ENCODE data around the gene SLC37A2. TPM values are rescaled to one million over a fixed set of nuclear protein-coding genes. Genes with fewer than 3 reads are reported as not detected.

SLC37A2 gene
- total and polyA plus RNA-seq, 2 donors (not counting 3 experiments of a cell fraction or from before 2014, with no cell fraction given), result 1.1 to 1.7 TPM

DNA sequence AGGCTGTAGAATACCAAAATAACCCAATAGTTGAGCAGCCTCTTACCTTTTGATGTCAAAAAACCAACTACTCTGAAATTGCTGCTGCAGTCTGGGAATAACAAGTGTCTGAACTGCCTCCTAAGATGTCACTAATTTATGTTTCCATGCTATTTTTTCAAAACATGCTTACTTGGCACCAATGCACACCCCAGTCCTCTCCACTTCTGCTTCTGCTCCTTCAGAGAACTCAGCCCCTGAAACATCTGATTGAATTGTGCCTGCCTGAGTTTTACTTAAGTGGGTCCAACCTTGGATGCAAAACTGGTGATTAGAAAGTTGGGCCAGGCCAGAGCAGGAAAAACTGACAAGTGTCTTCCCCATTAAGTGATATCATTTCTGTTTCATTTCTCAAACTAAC lies 72.9 kb downstream of the SLC37A2 start:
- Histone ChIP-seq H3K36me3 (ENCODE audit: control insufficient read depth in 2 of 2, extremely low read depth in 1 of 2, insufficient read depth in 2 of 2, low read length in 2 of 2) (no peaks in the 10 kb centered on the region), H3K79me2 (ENCODE audit: control insufficient read depth, insufficient read depth, low read length) (no peaks in the 10 kb centered on the region), H3K9ac (replicated peaks; ENCODE audit: extremely low read depth, insufficient read depth, low read length) (no peak overlapping the region), H2AFZ (ENCODE audit: low read depth, low read length) (no peak overlapping the region), H3K9me3 (replicated peaks; ENCODE audit: control insufficient read depth, insufficient read depth, low read length) (no peaks in the 10 kb centered on the region), H3K4me1 (ENCODE audit: control insufficient read depth, extremely low read depth, insufficient read depth, low read length) (no peaks in the 10 kb centered on the region), H4K20me1 (replicated peaks; ENCODE audit: control insufficient read depth, extremely low read depth, insufficient read depth, low read length) (no peaks in the 10 kb centered on the region), H3K27me3 (ENCODE audit: control insufficient read depth in 2 of 2, insufficient read depth in 2 of 2, low read length in 2 of 2) (peaks cover 5 to 10% of the 10 kb centered on the region in 2 experiments), H3K27ac (ENCODE audit: insufficient read depth, low read depth, low read length) (no peak overlapping the region), H3K4me3 (replicated peaks in 1 of 3; ENCODE audit: insufficient read depth in 1 of 3, low read depth in 1 of 3, low read length in 3 of 3) (no peak overlapping the region), H3K9me1 (replicated peaks; ENCODE audit: control insufficient read depth, extremely low read depth, insufficient read depth, low read length) (no peaks in the 10 kb centered on the region), H3K4me2 (ENCODE audit: insufficient read depth, low read length) (no peak overlapping the region)
- intact Hi-C loops (cut with micrococcal nuclease), result no loop called here
- DNase-seq (ENCODE audit: low read depth, low spot score) (no peak), FAIRE-seq (no peak)
- POLR2A ChIA-PET, result no interaction called here
- dilution Hi-C loops (cut with MboI; ENCODE audit: extremely low pct_ligation_motif_present, low sequenced_read_pairs), result no loop called here
- TF ChIP-seq GATA2 (IDR thresholded peaks at IDR 0.05; ENCODE audit: insufficient read depth, insufficient read length, low read depth, low read length) (no peak), JUN (IDR thresholded peaks at IDR 0.05; ENCODE audit: borderline replicate concordance, insufficient read depth, insufficient read length, low read depth) (no peak), POLR2A (IDR thresholded peaks at IDR 0.05; ENCODE audit: low read depth, low read length) (no peak), POLR2AphosphoS5 (IDR thresholded peaks at IDR 0.05; ENCODE audit: insufficient read depth, low read depth, low read length) (no peak), FOS (IDR thresholded peaks at IDR 0.05; ENCODE audit: borderline replicate concordance, insufficient read depth, low read length) (no peak), MYC (IDR thresholded peaks at IDR 0.05; ENCODE audit: low read depth, low read length) (no peak)
- CTCF ChIA-PET, result interaction anchor here (1.1 kb wide), 1 partner anchor 12 kb away, joined by 3 read pairs; no protein-coding TSS in a partner anchor
- BruUV-seq (replicated peaks), result no TSS peak

DNA sequence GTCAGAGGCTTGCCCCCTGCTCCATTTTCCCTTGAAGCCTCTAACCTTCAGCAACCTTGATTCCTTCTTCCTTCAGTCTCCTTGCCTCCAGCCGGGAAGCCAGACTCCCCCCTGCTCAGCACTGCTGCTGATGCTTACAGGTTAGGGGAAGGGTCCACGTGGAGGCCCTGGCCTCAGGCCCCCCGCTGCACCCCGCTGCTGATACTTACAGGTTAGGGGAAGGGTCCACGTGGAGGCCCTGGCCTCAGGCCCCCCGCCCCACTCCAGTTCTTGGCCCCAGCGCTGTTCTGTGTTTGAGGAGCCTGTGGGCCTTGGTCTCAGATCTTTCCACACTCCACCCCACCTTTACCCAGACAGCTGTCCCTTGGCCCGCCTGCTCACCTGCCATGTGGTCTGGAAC lies 75.9 kb downstream of the SLC37A2 start:
- no peaks in the 10 kb centered on the region for H4K20me1 ChIP-seq (replicated peaks; ENCODE audit: control insufficient read depth, extremely low read depth, insufficient read depth, low read length)
- dilution Hi-C loops (cut with MboI; ENCODE audit: extremely low pct_ligation_motif_present, low sequenced_read_pairs) (no loop called here), intact Hi-C loops (cut with micrococcal nuclease) (no loop called here)
- FAIRE-seq (no peak), DNase-seq (ENCODE audit: low read depth, low spot score) (no peak)
- CTCF ChIA-PET, result interaction anchor here (0.8 to 5.9 kb wide), 3 partner anchors 48 to 267 kb away, joined by 3 to 141 read pairs (median 3); no protein-coding TSS in a partner anchor
- H2AFZ ChIP-seq (ENCODE audit: low read depth, low read length), result no peak overlapping the region
- no peaks in the 10 kb centered on the region for H3K36me3 ChIP-seq (ENCODE audit: control insufficient read depth in 2 of 2, extremely low read depth in 1 of 2, insufficient read depth in 2 of 2, low read length in 2 of 2)
- no TSS peak for BruUV-seq (replicated peaks)
- H3K27me3 ChIP-seq (ENCODE audit: control insufficient read depth in 2 of 2, insufficient read depth in 2 of 2, low read length in 2 of 2), result peaks cover 5 to 10% of the 10 kb centered on the region in 2 experiments
- TF ChIP-seq, protein P1, sequence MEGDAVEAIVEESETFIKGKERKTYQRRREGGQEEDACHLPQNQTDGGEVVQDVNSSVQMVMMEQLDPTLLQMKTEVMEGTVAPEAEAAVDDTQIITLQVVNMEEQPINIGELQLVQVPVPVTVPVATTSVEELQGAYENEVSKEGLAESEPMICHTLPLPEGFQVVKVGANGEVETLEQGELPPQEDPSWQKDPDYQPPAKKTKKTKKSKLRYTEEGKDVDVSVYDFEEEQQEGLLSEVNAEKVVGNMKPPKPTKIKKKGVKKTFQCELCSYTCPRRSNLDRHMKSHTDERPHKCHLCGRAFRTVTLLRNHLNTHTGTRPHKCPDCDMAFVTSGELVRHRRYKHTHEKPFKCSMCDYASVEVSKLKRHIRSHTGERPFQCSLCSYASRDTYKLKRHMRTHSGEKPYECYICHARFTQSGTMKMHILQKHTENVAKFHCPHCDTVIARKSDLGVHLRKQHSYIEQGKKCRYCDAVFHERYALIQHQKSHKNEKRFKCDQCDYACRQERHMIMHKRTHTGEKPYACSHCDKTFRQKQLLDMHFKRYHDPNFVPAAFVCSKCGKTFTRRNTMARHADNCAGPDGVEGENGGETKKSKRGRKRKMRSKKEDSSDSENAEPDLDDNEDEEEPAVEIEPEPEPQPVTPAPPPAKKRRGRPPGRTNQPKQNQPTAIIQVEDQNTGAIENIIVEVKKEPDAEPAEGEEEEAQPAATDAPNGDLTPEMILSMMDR (IDR thresholded peaks at IDR 0.05; ENCODE audit: extremely low read depth in 1 of 2, insufficient read depth in 1 of 2, low read depth in 1 of 2, low read length in 2 of 2), result no peak
- TF ChIP-seq GATA2 (IDR thresholded peaks at IDR 0.05; ENCODE audit: insufficient read depth, insufficient read length, low read depth, low read length), result no peak
- no peak for TF ChIP-seq POLR2A (IDR thresholded peaks at IDR 0.05; ENCODE audit: low read depth, low read length)
- TF ChIP-seq JUN (IDR thresholded peaks at IDR 0.05; ENCODE audit: borderline replicate concordance, insufficient read depth, insufficient read length, low read depth), result no peak
- TF ChIP-seq, protein P2, sequence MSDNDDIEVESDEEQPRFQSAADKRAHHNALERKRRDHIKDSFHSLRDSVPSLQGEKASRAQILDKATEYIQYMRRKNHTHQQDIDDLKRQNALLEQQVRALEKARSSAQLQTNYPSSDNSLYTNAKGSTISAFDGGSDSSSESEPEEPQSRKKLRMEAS (IDR thresholded peaks at IDR 0.05; ENCODE audit: insufficient read depth, insufficient read length), result no peak
- TF ChIP-seq POLR2AphosphoS5 (IDR thresholded peaks at IDR 0.05; ENCODE audit: insufficient read depth, low read depth, low read length), result no peak
- TF ChIP-seq EZH2 (IDR thresholded peaks at IDR 0.05; ENCODE audit: borderline replicate concordance, low read depth, low read length, severe bottlenecking), result no peak
- no peak for TF ChIP-seq MYC (IDR thresholded peaks at IDR 0.05; ENCODE audit: low read depth, low read length)
- no peak for TF ChIP-seq FOS (IDR thresholded peaks at IDR 0.05; ENCODE audit: borderline replicate concordance, insufficient read depth, low read length)
- H3K9ac ChIP-seq (replicated peaks; ENCODE audit: extremely low read depth, insufficient read depth, low read length), result no peak overlapping the region
- H3K79me2 ChIP-seq (ENCODE audit: control insufficient read depth, insufficient read depth, low read length), result no peaks in the 10 kb centered on the region
- H3K4me2 ChIP-seq (ENCODE audit: insufficient read depth, low read length), result no peak overlapping the region
- H3K9me3 ChIP-seq (replicated peaks; ENCODE audit: control insufficient read depth, insufficient read depth, low read length), result no peaks in the 10 kb centered on the region
- POLR2A ChIA-PET, result no interaction called here
- H3K4me3 ChIP-seq (replicated peaks in 1 of 3; ENCODE audit: insufficient read depth in 1 of 3, low read depth in 1 of 3, low read length in 3 of 3), result no peak overlapping the region
- H3K9me1 ChIP-seq (replicated peaks; ENCODE audit: control insufficient read depth, extremely low read depth, insufficient read depth, low read length), result no peaks in the 10 kb centered on the region
- no peak overlapping the region for H3K27ac ChIP-seq (ENCODE audit: insufficient read depth, low read depth, low read length)
- H3K4me1 ChIP-seq (ENCODE audit: control insufficient read depth, extremely low read depth, insufficient read depth, low read length), result no peaks in the 10 kb centered on the region

Measured in endothelial cell of umbilical vein (primary cell).